Measurements from ENCODE around the gene RTRAF.

DNA sequence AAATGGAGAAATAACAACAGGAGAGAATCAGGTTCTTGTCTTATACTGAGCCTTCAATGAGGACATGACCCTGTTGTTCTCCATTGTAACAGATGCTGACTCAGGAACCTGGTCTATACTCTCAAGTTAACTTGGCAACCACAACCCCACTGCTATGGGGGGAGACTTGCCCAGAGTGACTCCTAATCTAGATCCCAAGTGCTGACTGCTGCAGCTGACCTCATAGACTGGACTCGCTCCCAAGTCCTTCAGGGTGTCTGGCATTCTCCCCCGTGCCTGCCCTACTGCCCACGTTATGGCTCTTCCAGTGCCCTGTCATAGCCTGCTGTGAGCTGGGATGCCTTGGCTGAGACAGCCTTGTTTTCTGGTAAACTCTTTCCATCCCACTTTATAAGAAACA lies 42.4 kb downstream of the RTRAF start:
- TF ChIP-seq, protein P1, sequence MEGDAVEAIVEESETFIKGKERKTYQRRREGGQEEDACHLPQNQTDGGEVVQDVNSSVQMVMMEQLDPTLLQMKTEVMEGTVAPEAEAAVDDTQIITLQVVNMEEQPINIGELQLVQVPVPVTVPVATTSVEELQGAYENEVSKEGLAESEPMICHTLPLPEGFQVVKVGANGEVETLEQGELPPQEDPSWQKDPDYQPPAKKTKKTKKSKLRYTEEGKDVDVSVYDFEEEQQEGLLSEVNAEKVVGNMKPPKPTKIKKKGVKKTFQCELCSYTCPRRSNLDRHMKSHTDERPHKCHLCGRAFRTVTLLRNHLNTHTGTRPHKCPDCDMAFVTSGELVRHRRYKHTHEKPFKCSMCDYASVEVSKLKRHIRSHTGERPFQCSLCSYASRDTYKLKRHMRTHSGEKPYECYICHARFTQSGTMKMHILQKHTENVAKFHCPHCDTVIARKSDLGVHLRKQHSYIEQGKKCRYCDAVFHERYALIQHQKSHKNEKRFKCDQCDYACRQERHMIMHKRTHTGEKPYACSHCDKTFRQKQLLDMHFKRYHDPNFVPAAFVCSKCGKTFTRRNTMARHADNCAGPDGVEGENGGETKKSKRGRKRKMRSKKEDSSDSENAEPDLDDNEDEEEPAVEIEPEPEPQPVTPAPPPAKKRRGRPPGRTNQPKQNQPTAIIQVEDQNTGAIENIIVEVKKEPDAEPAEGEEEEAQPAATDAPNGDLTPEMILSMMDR (conservative IDR thresholded peaks at IDR 0.05 in 1 of 2, IDR thresholded peaks at IDR 0.05 in 1 of 2; ENCODE audit: low read depth in 1 of 2, low read length in 2 of 2): no peak
- no peak for TF ChIP-seq EZH2 (IDR thresholded peaks at IDR 0.05; ENCODE audit: low read length, missing control alignments)

Measured in fibroblast of lung (primary cell).